IMR-90 (cell line): Measurements from ENCODE around the gene SLX4IP. TPM values are rescaled to one million over a fixed set of nuclear protein-coding genes. Genes with fewer than 3 reads are reported as not detected.

ENCODE experiments used
- ATAC-seq: fragments of 200-7000 bp; cut with Tn5 transposase; 2 replicates; pipeline ENCODE4 v1.9.1; 2020; ENCODE audit warnings: low read depth, mild to moderate bottlenecking, moderate library complexity
- BruUV-seq: library from RNA; stranded (reverse); fragments of 400-500 nt; replicated peaks from 2 replicates; lab custom pipeline; 2021; lab: Mats Ljungman, UMichigan
- CTCF ChIA-PET: fragments of 300-600 bp; formaldehyde crosslinking; extraction: SDS; loops from one replicate; lab custom pipeline; 2021; ENCODE audit warnings: antibody characterized with exemption; lab: Yijun Ruan, JAX
- POLR2A ChIA-PET: fragments of 300-600 bp; sonication (Branson Sonifier 250); formaldehyde crosslinking; loops from one replicate; lab custom pipeline; 2022; ENCODE audit warnings: antibody characterized with exemption; ENCODE audit not compliant: unreplicated experiment; lab: Charles Lee
- DNase-seq: peaks from one replicate; pipeline ENCODE4 v3.0.0; 2013
- H2AFZ ChIP-seq: replicated peaks from 2 replicates; pipeline ENCODE3; 2013; ENCODE audit warnings: low read length, mild to moderate bottlenecking; ENCODE audit not compliant: poor library complexity
- H2AK5ac ChIP-seq: 2 replicates; pipeline ENCODE4 v1.6.1; 2013; ENCODE audit warnings: low read depth, low read length, inconsistent platforms
- H2AK9ac ChIP-seq: replicated peaks from 2 replicates; pipeline ENCODE3; 2013; ENCODE audit warnings: mild to moderate bottlenecking, low read depth, low read length, moderate library complexity; ENCODE audit not compliant: poor library complexity
- H2BK120ac ChIP-seq: 2 replicates; pipeline ENCODE4 v1.6.1; 2013; ENCODE audit warnings: low read depth, low read length, inconsistent platforms
- H2BK15ac ChIP-seq: 3 replicates; pipeline ENCODE4 v1.6.1; 2013; ENCODE audit warnings: low read depth, low read length, inconsistent platforms
- H2BK20ac ChIP-seq: 2 replicates; pipeline ENCODE4 v1.6.1; 2013; ENCODE audit warnings: low read depth, mild to moderate bottlenecking, inconsistent platforms, low read length, moderate library complexity
- H2BK5ac ChIP-seq: 2 replicates; pipeline ENCODE4 v1.6.1; 2013; ENCODE audit warnings: mild to moderate bottlenecking, low read depth, low read length, inconsistent platforms; ENCODE audit not compliant: poor library complexity, severe bottlenecking
- H3K14ac ChIP-seq: replicated peaks from 2 replicates; pipeline ENCODE4 v1.6.1; 2013; ENCODE audit warnings: low read depth, low read length, inconsistent platforms
- H3K18ac ChIP-seq: 2 replicates; pipeline ENCODE4 v1.6.1; 2013; ENCODE audit warnings: low read depth, low read length, control low read depth
- H3K23ac ChIP-seq: 2 replicates; pipeline ENCODE4 v1.6.1; 2013; ENCODE audit warnings: low read depth, low read length, inconsistent platforms
- H3K27ac ChIP-seq: 2 replicates; pipeline ENCODE4 v1.5.1; 2013; ENCODE audit warnings: mild to moderate bottlenecking, control low read depth, low read length; ENCODE audit not compliant: insufficient read depth
- H3K27me3 ChIP-seq: 2 replicates; pipeline ENCODE4 v1.6.1; 2013; ENCODE audit warnings: low read length; ENCODE audit not compliant: control insufficient read depth, insufficient read depth
- H3K36me3 ChIP-seq: 2 replicates; pipeline ENCODE4 v1.6.1; 2013; ENCODE audit warnings: low read length, mixed read lengths; ENCODE audit not compliant: control insufficient read depth, insufficient read depth
- H3K4ac ChIP-seq: 2 replicates; pipeline ENCODE4 v1.6.1; 2013; ENCODE audit warnings: low read depth, low read length, inconsistent platforms
- H3K4me1 ChIP-seq: 2 replicates; pipeline ENCODE4 v1.6.1; 2013; ENCODE audit warnings: low read length, mixed read lengths; ENCODE audit not compliant: control insufficient read depth, insufficient read depth
- H3K4me2 ChIP-seq: 2 replicates; pipeline ENCODE4 v1.6.1; 2013; ENCODE audit warnings: low read depth, mild to moderate bottlenecking, control low read depth, low read length, moderate library complexity
- H3K4me3 ChIP-seq: 2 replicates; pipeline ENCODE4 v1.5.1; 2013; ENCODE audit warnings: low read depth, mild to moderate bottlenecking, control low read depth, low read length, moderate library complexity; ENCODE audit not compliant: insufficient read depth
- H3K56ac ChIP-seq: 2 replicates; pipeline ENCODE4 v1.6.1; 2013; ENCODE audit warnings: low read length, inconsistent platforms; ENCODE audit not compliant: insufficient read depth; ENCODE audit errors: extremely low read depth
- H3K79me1 ChIP-seq, 2 experiments: 2 replicates each; pipeline ENCODE4 v1.6.1; 2013; ENCODE audit warnings: low read length in 2 of 2, inconsistent platforms in 1 of 2, low read depth in 1 of 2
- H3K9ac ChIP-seq: 2 replicates; pipeline ENCODE4 v1.6.1; 2013; ENCODE audit warnings: low read depth, low read length, control low read depth
- H3K9me1 ChIP-seq: 2 replicates; pipeline ENCODE4 v1.6.1; 2013; ENCODE audit warnings: low read length, inconsistent platforms; ENCODE audit not compliant: insufficient read depth
- H3K9me3 ChIP-seq: 2 replicates; pipeline ENCODE4 v1.6.1; 2013; ENCODE audit warnings: low read length; ENCODE audit not compliant: control insufficient read depth, insufficient read depth
- H4K20me1 ChIP-seq: 2 replicates; pipeline ENCODE4 v1.6.1; 2013; ENCODE audit warnings: low read length, inconsistent platforms; ENCODE audit not compliant: insufficient read depth
- H4K5ac ChIP-seq: 2 replicates; pipeline ENCODE4 v1.6.1; 2013; ENCODE audit warnings: mild to moderate bottlenecking, low read depth, low read length, control low read depth
- H4K8ac ChIP-seq, 2 experiments: 2 replicates each; pipeline ENCODE4 v1.6.1; 2013; ENCODE audit warnings: low read depth in 2 of 2, low read length in 2 of 2, control low read depth in 1 of 2, inconsistent platforms in 1 of 2
- H4K91ac ChIP-seq: 2 replicates; pipeline ENCODE4 v1.6.1; 2013; ENCODE audit warnings: low read depth, low read length, inconsistent platforms; ENCODE audit not compliant: insufficient read depth
- BHLHE40 ChIP-seq: fragments of 150-350 bp; IDR thresholded peaks from 2 replicates; pipeline ENCODE4 v1.6.1; 2016; ENCODE audit warnings: mild to moderate bottlenecking, low read depth, low read length
- CEBPB ChIP-seq: IDR thresholded peaks from 2 replicates; pipeline ENCODE4 v1.6.1; 2012; ENCODE audit warnings: low read depth, low read length, improper control_type of control experiment
- FOS ChIP-seq: fragments of 150-350 bp; IDR thresholded peaks from 2 replicates; pipeline ENCODE4 v1.6.1; 2016; ENCODE audit warnings: low read depth, low read length
- WGBS, 2 experiments: methylation state at CpG; one replicate each; pipeline versions ENCODE4 v1.1.5 to v1.1.7; 2013; ENCODE audit warnings: missing lambda C conversion rate in 2 of 2; ENCODE audit not compliant: insufficient read length in 1 of 2; ENCODE audit errors: extremely low coverage in 2 of 2; 5-methylcytosine and 5-hydroxymethylcytosine counted together
- dilution Hi-C: fragments of 300-500 bp; cut with HindIII; formaldehyde crosslinking; loops from one replicate; pipeline ENCODE4 v1.14.3; 2018; ENCODE audit warnings: low sequenced_read_pairs; ENCODE audit not compliant: unreplicated experiment
- in situ Hi-C: fragments of 300-500 bp; cut with MboI; formaldehyde crosslinking; loops from 3 replicates; pipeline ENCODE4 v1.14.3; 2019; ENCODE audit warnings: low sequenced_read_pairs, inconsistent platforms, mixed read lengths
- intact Hi-C: fragments of 100-400 bp; cut with micrococcal nuclease; formaldehyde crosslinking; loops from 2 replicates; pipeline ENCODE4 v1.10.0; 2022
- polyA plus RNA-seq, 3 experiments: library from polyadenylated mRNA; depleted of rRNA; stranded (reverse); fragments of >200 nt; gene quantifications; 2 replicates each; pipeline ENCODE4 v1.2.3, GENCODE V29; 2012; ENCODE audit warnings: low replicate concordance in 1 of 3
- total RNA-seq: library from RNA; depleted of rRNA; stranded (reverse); fragments of >200 nt; gene quantifications from 2 replicates; pipeline ENCODE4 v1.2.3, GENCODE V29; 2012

The SLX4IP gene
- total and polyA plus RNA-seq, 2 of the 4 experiments (the other 2 are of a cell fraction) = 1.3 to 5.9 TPM

- Histone ChIP-seq H3K27me3 (no peaks in the 10 kb centered on the region), H3K27ac (no peak overlapping the region), H3K23ac (no peak overlapping the region), H3K14ac (peak overlapping the region; percentile 64; the same call in 1 of the 2 replicates), H4K5ac (no peak overlapping the region), H4K8ac (0 out of 4 replicates have a peak overlapping the region, but pooled peaks of 1 of the 2 experiments have one; percentile 18), H2AK9ac (no peak overlapping the region), H2AFZ (no peak overlapping the region), H3K9ac (no peak overlapping the region), H4K20me1 (no peaks in the 10 kb centered on the region), H3K4me2 (no peak overlapping the region), H3K9me3 (no peaks in the 10 kb centered on the region), H3K79me1 (peaks cover 0 to 9% of the 10 kb centered on the region in 2 experiments; a peak in 1 of 4 replicates), H3K18ac (no peak overlapping the region), H4K91ac (no peak overlapping the region), H3K56ac (no peak overlapping the region), H2BK120ac (peak overlapping the region; percentile 53; the same call in 1 of the 2 replicates), H2BK15ac (peak overlapping the region; percentile 59; the same call in 1 of the 3 replicates), H3K4me1 (peaks cover 6% of the 10 kb centered on the region), H3K4me3 (no peak overlapping the region), H2BK5ac (no peak overlapping the region), H2AK5ac (peak overlapping the region; percentile 43; the same call in 1 of the 2 replicates), H2BK20ac (peak overlapping the region; percentile 29; the same call in 1 of the 2 replicates), H3K9me1 (peaks cover 6% of the 10 kb centered on the region; the same call in 1 of the 2 replicates), H3K36me3 (no peaks in the 10 kb centered on the region), H3K4ac (no peak overlapping the region; the same call in 1 of the 2 replicates)
- BruUV-seq = no TSS peak
- intact Hi-C loops (no loop called here), in situ Hi-C loops (loop anchor here (25.0 kb wide), 1 partner anchor 545 kb away; no protein-coding TSS in a partner anchor), dilution Hi-C loops (no loop called here)
- DNase-seq (peak; percentile 93), ATAC-seq (peak; percentile 46)
- CTCF ChIA-PET = no interaction called here
- POLR2A ChIA-PET = no interaction called here
- WGBS, 2 experiments = no CpG with 5 or more reads among the region's 3 CpGs
- no peak for TF ChIP-seq BHLHE40
- peak; percentile 49 for TF ChIP-seq FOS
- peak; percentile 29; the same call in 1 of the 2 replicates for TF ChIP-seq CEBPB
Measured at GRCh38 chr20:10531848-10532247, 96.7 kb downstream of the SLX4IP start.
